Measurements from ENCODE around the gene TSHZ3.

TSHZ3 gene

DNA sequence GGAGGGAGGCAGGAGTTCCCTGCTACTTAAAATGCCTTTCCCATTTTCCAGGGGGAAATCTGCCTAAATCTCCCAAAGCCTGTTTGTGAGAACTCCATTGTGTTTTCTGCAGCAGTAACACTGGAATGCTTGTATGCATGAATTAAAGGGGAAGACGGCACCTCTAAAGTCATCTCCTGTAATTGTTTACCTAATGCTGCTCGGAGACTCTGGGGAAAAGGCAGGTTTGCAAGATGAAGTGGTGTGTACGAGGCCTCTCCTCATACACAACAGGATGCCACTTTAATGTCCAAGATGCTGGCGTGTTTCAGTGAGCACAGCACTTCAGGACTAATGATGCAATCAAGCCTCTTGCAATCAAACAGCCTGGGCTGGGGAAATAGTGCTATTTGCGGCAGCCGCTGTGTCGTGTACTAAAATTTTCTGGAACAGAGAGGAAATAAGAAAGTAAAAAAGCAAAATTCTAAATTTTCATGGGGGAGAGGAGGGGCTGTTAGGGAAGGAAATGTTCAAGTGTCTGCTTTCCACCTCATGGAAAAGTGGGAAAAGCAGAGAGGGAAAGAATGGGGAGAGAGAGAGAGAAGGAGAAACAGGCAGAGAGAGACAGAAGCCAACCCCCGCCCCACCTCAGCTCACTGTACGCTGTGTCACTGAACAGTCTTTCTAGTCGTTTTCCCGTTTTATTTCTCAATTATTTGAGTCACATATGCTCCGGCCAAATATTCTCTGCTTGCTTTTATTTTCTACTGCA lies 32.9 kb downstream of the TSHZ3 start:
- TF ChIP-seq FOXP2 (optimal IDR thresholded peaks at IDR 0.05; ENCODE audit: borderline replicate concordance, extremely low read depth, extremely low read length, insufficient read depth) (no peak), SIN3A (IDR thresholded peaks at IDR 0.05; ENCODE audit: borderline replicate concordance, insufficient read depth, low read length) (no peak), POLR2AphosphoS5 (IDR thresholded peaks at IDR 0.05; ENCODE audit: low read depth, low read length) (no peak), TAF1 (IDR thresholded peaks at IDR 0.05; ENCODE audit: borderline replicate concordance, insufficient read depth, low read length) (no peak)
- TF ChIP-seq, protein P1, sequence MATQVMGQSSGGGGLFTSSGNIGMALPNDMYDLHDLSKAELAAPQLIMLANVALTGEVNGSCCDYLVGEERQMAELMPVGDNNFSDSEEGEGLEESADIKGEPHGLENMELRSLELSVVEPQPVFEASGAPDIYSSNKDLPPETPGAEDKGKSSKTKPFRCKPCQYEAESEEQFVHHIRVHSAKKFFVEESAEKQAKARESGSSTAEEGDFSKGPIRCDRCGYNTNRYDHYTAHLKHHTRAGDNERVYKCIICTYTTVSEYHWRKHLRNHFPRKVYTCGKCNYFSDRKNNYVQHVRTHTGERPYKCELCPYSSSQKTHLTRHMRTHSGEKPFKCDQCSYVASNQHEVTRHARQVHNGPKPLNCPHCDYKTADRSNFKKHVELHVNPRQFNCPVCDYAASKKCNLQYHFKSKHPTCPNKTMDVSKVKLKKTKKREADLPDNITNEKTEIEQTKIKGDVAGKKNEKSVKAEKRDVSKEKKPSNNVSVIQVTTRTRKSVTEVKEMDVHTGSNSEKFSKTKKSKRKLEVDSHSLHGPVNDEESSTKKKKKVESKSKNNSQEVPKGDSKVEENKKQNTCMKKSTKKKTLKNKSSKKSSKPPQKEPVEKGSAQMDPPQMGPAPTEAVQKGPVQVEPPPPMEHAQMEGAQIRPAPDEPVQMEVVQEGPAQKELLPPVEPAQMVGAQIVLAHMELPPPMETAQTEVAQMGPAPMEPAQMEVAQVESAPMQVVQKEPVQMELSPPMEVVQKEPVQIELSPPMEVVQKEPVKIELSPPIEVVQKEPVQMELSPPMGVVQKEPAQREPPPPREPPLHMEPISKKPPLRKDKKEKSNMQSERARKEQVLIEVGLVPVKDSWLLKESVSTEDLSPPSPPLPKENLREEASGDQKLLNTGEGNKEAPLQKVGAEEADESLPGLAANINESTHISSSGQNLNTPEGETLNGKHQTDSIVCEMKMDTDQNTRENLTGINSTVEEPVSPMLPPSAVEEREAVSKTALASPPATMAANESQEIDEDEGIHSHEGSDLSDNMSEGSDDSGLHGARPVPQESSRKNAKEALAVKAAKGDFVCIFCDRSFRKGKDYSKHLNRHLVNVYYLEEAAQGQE (IDR thresholded peaks at IDR 0.05; ENCODE audit: insufficient read depth in 1 of 2, low read depth in 2 of 2, low read length in 2 of 2): no peak

DNA sequence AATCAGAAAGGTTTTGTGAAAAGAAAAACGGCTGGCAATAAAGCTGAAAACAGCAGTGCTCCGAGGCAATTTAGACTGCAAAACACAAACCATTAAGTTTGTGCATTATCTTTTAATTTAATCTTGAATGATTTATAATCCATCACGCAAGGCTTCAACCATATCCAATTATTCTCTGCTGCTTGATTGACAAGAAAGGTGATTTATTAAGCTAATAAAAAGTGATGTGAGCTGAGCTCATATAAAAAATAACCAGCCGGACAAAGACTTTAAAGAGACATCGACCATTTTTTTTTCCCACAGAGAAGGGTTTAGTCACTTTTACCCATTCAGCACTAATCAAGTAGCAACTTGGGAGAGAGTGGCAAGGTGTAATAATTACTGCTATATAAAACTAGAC lies 33.6 kb downstream of the TSHZ3 start:
- no peak for TF ChIP-seq FOXP2 (optimal IDR thresholded peaks at IDR 0.05; ENCODE audit: borderline replicate concordance, extremely low read depth, extremely low read length, insufficient read depth)
- TF ChIP-seq TAF1 (IDR thresholded peaks at IDR 0.05; ENCODE audit: borderline replicate concordance, insufficient read depth, low read length): no peak
- TF ChIP-seq SIN3A (IDR thresholded peaks at IDR 0.05; ENCODE audit: borderline replicate concordance, insufficient read depth, low read length): no peak
- no peak for TF ChIP-seq POLR2AphosphoS5 (IDR thresholded peaks at IDR 0.05; ENCODE audit: low read depth, low read length)
- TF ChIP-seq, protein P1 (IDR thresholded peaks at IDR 0.05; ENCODE audit: insufficient read depth in 1 of 2, low read depth in 2 of 2, low read length in 2 of 2): no peak

DNA sequence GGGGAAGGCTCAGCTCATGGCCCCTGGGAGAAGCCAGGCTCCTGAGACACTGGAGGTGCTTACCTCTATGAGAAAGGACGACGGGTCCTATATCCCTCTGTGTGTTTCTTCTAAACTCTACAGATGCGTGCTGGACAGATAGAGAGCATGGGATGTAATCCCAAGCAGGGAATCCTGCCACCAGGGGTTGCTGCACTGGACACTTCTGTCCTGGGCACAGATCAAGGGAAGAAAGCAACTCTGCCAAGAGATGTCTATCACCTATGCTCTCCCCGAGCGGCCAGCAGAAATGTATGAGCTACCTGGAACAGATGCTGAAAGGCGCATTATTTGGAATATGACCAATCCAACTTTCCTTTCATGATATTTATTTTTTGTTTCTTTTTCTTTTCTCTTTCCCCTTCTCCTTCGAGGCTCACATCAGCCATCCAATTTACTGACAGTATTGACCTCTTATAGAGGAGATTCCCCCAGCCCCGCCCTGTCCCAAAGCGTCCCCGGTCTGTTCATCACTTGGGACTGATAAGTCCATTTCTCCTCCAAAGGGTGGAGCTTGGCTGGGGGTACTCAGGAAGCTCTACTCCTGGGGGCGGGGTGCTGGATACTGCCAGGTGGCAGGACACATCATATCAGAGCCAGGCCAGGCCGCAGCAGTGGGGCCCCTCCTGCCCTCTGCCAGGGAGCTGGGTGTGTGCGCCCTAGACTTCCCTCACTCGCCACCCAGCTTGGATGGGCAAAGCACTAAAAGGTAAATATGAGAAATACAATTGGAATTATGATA lies 34.2 kb downstream of the TSHZ3 start:
- TF ChIP-seq FOXP2 (optimal IDR thresholded peaks at IDR 0.05; ENCODE audit: borderline replicate concordance, extremely low read depth, extremely low read length, insufficient read depth) (no peak), TAF1 (IDR thresholded peaks at IDR 0.05; ENCODE audit: borderline replicate concordance, insufficient read depth, low read length) (no peak), POLR2AphosphoS5 (IDR thresholded peaks at IDR 0.05; ENCODE audit: low read depth, low read length) (no peak), SIN3A (IDR thresholded peaks at IDR 0.05; ENCODE audit: borderline replicate concordance, insufficient read depth, low read length) (no peak)
- TF ChIP-seq, protein P1 (IDR thresholded peaks at IDR 0.05; ENCODE audit: insufficient read depth in 1 of 2, low read depth in 2 of 2, low read length in 2 of 2): no peak

DNA sequence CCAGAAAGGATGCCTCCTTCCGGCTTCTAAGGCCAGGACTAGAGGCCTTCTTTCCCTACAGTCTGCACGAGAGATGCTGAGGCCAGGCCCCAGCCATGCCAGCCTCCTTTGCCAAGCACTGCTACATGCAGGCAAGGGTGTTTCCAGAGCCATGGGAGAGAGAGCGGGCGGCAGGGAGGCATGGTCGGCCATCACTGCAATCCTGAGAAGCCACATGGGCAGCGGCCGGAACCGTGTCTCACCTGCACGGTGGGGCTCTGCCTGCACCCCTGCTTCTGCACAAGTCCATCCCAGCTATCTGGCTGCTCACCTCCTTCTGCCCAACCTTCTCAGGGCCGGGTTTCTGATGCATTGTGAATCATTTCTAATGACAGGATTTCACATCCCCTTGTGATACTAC lies 35.1 kb downstream of the TSHZ3 start:
- TF ChIP-seq POLR2AphosphoS5 (IDR thresholded peaks at IDR 0.05; ENCODE audit: low read depth, low read length): no peak
- no peak for TF ChIP-seq SIN3A (IDR thresholded peaks at IDR 0.05; ENCODE audit: borderline replicate concordance, insufficient read depth, low read length)
- TF ChIP-seq, protein P1 (IDR thresholded peaks at IDR 0.05; ENCODE audit: insufficient read depth in 1 of 2, low read depth in 2 of 2, low read length in 2 of 2): no peak
- no peak for TF ChIP-seq FOXP2 (optimal IDR thresholded peaks at IDR 0.05; ENCODE audit: borderline replicate concordance, extremely low read depth, extremely low read length, insufficient read depth)
- no peak for TF ChIP-seq TAF1 (IDR thresholded peaks at IDR 0.05; ENCODE audit: borderline replicate concordance, insufficient read depth, low read length)

Data from PFSK-1 (cell line).